Measurements from ENCODE around the gene UBXN7. TPM values are rescaled to one million over a fixed set of nuclear protein-coding genes. Genes with fewer than 3 reads are reported as not detected.

UBXN7 gene
- total RNA-seq, 1 experiment from 2014 or later, result 99.6 TPM

- 0 out of 2 replicates have a peak, but pooled peaks have one; percentile 29 for TF ChIP-seq AFF4 (CRISPR knock-in tag; IDR thresholded peaks at IDR 0.05; ENCODE audit: borderline replicate concordance)
- no peak for TF ChIP-seq ZBTB21 (CRISPR knock-in tag; IDR thresholded peaks at IDR 0.05; ENCODE audit: borderline replicate concordance)
- TF ChIP-seq CREB1 (CRISPR knock-in tag; IDR thresholded peaks at IDR 0.05), result 0 out of 2 replicates have a peak, but pooled peaks have one; percentile 25
- peak; percentile 36; the same call in 1 of the 2 replicates for TF ChIP-seq ESRRA (CRISPR knock-in tag; IDR thresholded peaks at IDR 0.05; ENCODE audit: borderline replicate concordance)
- peak; percentile 54; the same call in 1 of the 2 replicates for TF ChIP-seq NFE2L1 (CRISPR knock-in tag; IDR thresholded peaks at IDR 0.05)
- TF ChIP-seq NR3C1 (CRISPR knock-in tag; conservative IDR thresholded peaks at IDR 0.05; ENCODE audit: low read depth), result no peak
- no peak for TF ChIP-seq ATF3 (CRISPR knock-in tag; conservative IDR thresholded peaks at IDR 0.05)
- no peak for TF ChIP-seq ATF2 (CRISPR knock-in tag; IDR thresholded peaks at IDR 0.05; ENCODE audit: borderline replicate concordance, low read depth)
- no peak for TF ChIP-seq SMAD3 (CRISPR knock-in tag; IDR thresholded peaks at IDR 0.05; ENCODE audit: borderline replicate concordance)
- TF ChIP-seq E2F1 (CRISPR knock-in tag; IDR thresholded peaks at IDR 0.05), result no peak
- TF ChIP-seq CTCF (IDR thresholded peaks at IDR 0.05), result no peak
- peak; percentile 66; the same call in 1 of the 2 replicates for TF ChIP-seq ARID4B (CRISPR knock-in tag; IDR thresholded peaks at IDR 0.05; ENCODE audit: borderline replicate concordance)
- no peak for TF ChIP-seq USF2 (CRISPR knock-in tag; IDR thresholded peaks at IDR 0.05)
- no peak for TF ChIP-seq NR1H2 (CRISPR knock-in tag; IDR thresholded peaks at IDR 0.05)
- TF ChIP-seq ETV6 (CRISPR knock-in tag; IDR thresholded peaks at IDR 0.05), result no peak
- TF ChIP-seq ZNF281 (CRISPR knock-in tag; IDR thresholded peaks at IDR 0.05), result peak; percentile 65; the same call in 1 of the 2 replicates
- no peak for TF ChIP-seq ZNF317 (CRISPR knock-in tag; IDR thresholded peaks at IDR 0.05; ENCODE audit: borderline replicate concordance, low read depth)
- TF ChIP-seq IRF1 (CRISPR knock-in tag; IDR thresholded peaks at IDR 0.05), result no peak
Observed at GRCh38 chr3:196432137-196432879, at the start of gene UBXN7 (continued).
